IgD-negative memory B cell (primary cell): ENCODE data around the gene PDE11A. TPM values are rescaled to one million over a fixed set of nuclear protein-coding genes. Genes with fewer than 3 reads are reported as not detected.

Experiments
- H3K27ac Mint-ChIP-seq, 3 donors: one replicate each; pipeline ENCODE4 v1.8.0; 2020 to 2022; ENCODE audit warnings: mild to moderate bottlenecking in 3 of 3, mixed read lengths in 3 of 3, moderate library complexity in 1 of 3
- H3K27me3 Mint-ChIP-seq: one replicate; pipeline ENCODE4 v1.8.0; 2021; ENCODE audit warnings: mixed read lengths
- H3K36me3 Mint-ChIP-seq: one replicate; pipeline ENCODE4 v1.8.0; 2020; ENCODE audit warnings: mild to moderate bottlenecking, mixed read lengths
- H3K4me1 Mint-ChIP-seq, 3 donors: one replicate each; pipeline ENCODE4 v1.8.0; 2020 to 2022; ENCODE audit warnings: mixed read lengths in 3 of 3, mild to moderate bottlenecking in 1 of 3
- H3K4me3 Mint-ChIP-seq, 4 donors: one replicate each; pipeline ENCODE4 v1.8.0; 2020 to 2022; ENCODE audit warnings: mild to moderate bottlenecking in 4 of 4, mixed read lengths in 4 of 4, moderate library complexity in 3 of 4
- H3K9me3 Mint-ChIP-seq, 3 donors: one replicate each; pipeline ENCODE4 v1.8.0; 2020 to 2021; ENCODE audit warnings: mixed read lengths in 3 of 3, mild to moderate bottlenecking in 1 of 3
- polyA plus RNA-seq: library from polyadenylated mRNA; unstranded; fragments of 300-500 nt; fragmentation: Illumina TruSeq; gene quantifications from one replicate; pipeline ENCODE4 v1.2.3, GENCODE V29; 2021

Gene PDE11A
- polyA plus RNA-seq, 1 donor from 2014 or later, result not detected

DNA sequence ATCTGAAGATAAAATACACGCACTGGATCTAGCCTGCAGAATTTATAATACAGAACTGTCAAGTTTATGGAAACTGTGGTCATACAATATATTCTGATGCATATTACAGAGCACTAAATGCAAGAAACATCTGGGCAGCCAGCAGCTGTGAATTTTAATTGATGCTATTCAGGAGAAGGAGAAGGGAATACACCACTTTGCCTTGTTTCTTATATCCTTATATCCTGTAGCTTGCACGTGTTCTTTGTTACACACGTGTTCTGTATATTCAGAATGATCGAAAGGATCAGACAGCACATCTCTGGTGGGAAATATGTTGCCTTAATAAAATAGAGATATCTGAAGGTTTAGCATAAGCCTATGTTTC is 344.2 kb downstream of the PDE11A start:
- no peaks in the 10 kb centered on the region for H3K9me3 Mint-ChIP-seq
- no peak overlapping the region for H3K4me3 Mint-ChIP-seq
- H3K27ac Mint-ChIP-seq, result no peak overlapping the region
- H3K4me1 Mint-ChIP-seq, result no peaks in the 10 kb centered on the region
- peaks cover 11% of the 10 kb centered on the region for H3K27me3 Mint-ChIP-seq
- H3K36me3 Mint-ChIP-seq, result peaks cover 2% of the 10 kb centered on the region

DNA sequence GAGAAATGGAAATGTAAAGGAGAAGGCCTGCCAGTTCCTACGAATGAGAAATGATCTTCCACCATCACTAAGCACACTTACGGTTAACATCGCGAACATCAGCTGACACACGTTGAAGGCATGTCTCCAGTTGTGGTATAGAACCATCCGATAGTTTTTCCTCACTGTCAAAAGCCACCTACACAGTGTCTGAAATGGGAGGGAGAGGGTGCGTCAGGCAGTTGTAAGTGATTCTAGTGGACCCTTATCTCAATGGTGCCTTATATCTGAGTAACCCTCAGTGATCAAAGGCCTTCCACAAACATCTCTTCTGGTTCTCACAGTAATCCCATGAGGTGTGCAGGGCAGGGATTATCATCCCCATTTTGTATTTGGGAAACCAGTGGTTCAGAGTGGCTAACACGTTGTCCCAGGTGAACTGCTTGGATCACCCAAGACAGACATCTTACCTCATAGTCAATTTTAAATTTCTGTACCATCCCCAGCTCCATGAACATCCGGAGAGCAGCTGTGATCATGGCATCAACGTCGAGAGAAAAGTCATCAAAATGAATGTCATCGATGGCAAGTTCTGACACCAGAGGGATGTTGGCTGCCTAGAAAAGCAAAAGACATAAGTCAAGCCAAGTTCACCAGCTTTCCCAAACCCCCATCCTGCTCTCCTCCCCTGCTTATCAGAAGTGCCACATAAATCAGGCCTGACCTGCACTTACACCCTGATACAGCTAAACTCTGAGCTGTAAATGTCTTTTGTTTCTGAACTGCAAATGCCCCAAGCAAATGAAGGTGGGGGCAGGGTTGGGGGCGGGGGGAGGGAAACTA is 344.8 kb downstream of the PDE11A start:
- Mint-ChIP-seq H3K27ac (no peak overlapping the region), H3K9me3 (no peaks in the 10 kb centered on the region), H3K36me3 (peaks cover 2% of the 10 kb centered on the region), H3K4me1 (no peaks in the 10 kb centered on the region), H3K27me3 (peaks cover 11% of the 10 kb centered on the region), H3K4me3 (no peak overlapping the region)

DNA sequence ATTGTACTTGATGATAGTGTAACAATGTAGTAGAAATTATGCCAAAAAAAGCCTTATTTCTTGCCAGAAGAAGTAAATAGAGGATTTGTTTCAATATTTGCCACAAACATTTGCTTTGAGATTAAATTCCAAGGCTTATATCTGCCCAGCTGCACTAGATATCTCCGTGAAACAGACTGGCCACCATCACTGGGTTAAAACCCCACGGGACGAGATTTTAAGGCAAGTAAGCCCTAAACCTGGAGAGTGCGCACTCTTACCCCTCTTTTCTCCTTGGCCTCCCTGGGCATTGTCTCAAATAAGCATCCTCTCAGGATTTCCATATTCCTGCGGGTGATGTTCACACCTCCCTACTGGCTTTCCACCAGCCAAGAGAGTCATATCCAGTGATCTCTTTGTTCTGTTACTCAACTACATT is 345.6 kb downstream of the PDE11A start:
- Mint-ChIP-seq H3K27me3 (peaks cover 11% of the 10 kb centered on the region), H3K4me3 (no peak overlapping the region), H3K9me3 (no peaks in the 10 kb centered on the region), H3K4me1 (no peaks in the 10 kb centered on the region), H3K36me3 (peaks cover 2% of the 10 kb centered on the region), H3K27ac (no peak overlapping the region)

DNA sequence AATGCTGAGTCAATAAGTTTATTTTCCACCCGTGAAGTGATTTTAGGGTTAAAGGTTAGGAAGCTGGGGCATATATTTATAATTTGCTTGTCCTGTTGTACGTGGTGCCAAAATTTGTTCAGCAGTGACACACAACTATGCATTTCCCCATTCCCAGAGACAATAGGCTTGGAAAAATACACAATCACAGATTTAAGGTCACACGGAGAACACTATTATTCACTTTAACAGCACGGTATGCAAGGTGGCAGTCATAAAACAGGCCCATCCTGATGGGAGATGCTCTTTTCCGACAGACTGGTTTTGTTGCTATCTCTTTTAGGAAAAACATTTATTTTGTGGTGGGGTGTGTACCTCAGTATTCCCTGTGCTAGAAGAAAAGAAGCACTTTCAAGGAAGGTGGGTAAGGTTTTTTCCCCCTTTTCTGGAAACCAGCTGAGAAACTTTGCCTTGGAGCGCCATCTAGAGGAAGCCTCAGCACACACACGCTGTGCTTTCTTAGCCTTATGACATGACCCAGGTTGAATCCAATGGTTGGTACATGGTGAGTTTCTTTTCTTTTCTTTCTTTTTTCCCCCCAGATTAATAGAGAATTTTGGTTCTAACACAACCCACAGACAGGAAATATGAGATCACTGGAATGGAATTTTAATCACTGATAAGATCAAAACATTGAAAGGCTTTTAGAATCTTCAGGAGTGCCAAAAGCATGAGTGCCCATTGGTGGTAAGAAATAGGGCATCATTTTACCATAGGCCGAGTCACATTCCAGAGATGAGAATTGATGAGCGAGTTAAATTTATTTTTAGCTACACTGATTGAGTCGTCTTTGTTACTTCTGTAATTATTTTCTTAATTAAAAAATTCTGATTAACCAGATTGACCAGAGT is 347.9 kb downstream of the PDE11A start:
- Mint-ChIP-seq H3K27me3 (peaks cover 7% of the 10 kb centered on the region), H3K4me3 (no peak overlapping the region), H3K36me3 (peaks cover 2% of the 10 kb centered on the region), H3K4me1 (no peaks in the 10 kb centered on the region), H3K9me3 (no peaks in the 10 kb centered on the region), H3K27ac (no peak overlapping the region)

DNA sequence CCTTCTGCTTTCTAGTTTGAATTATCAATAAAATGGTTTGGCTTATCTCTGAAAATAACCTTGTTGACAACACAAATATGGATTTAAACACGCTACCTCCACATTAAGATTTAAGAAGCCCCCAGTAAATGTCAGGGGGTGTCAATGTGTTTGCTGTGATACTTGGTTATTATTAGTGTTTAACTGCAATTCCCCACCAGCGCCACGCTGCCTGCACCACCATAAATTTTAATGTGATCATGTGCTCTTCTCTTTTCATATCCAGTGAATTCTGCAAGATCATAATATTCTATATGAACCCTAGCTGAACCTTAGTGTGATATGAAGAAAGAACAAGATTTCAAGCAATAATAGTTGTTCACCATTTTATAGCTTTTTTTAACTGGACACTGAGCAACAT is 349.3 kb downstream of the PDE11A start:
- Mint-ChIP-seq H3K27ac (no peak overlapping the region), H3K4me3 (no peak overlapping the region), H3K36me3 (peaks cover 2% of the 10 kb centered on the region), H3K27me3 (peaks cover 7% of the 10 kb centered on the region), H3K9me3 (no peaks in the 10 kb centered on the region), H3K4me1 (no peaks in the 10 kb centered on the region)

DNA sequence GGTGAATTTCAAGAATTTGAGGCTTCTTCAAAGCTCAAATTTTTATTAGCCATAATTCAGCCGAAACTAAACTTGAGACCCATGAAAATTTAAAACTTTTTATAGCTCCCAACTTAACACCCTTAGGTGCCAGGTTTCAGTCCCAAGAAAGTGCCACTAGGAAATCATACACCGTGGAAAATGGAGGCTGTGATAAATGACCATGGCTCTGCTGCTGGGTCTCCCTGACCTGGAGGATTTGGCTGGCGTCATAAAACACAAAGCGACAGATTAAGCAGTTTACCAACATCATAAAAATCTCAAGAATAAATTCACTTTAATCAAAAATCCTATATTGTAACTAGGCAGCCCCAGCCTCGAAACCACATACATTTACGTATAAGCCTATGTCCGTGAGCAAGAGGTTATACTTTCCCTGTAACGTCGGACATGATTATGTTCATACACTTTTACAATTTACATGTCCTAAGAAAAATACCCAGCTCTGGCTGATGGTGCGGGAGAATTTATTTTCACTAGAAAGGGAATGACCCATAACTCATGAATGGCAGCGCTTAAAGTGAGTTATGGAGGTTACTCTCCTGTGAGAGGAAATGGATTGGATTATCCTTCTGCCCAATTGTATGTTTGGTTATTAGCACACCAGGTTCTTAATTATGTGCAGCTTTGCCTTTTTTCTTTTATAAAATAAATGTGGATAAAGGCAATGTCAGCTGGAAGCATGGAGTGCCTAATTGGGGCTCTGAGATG is 350.6 kb downstream of the PDE11A start:
- H3K36me3 Mint-ChIP-seq, result no peaks in the 10 kb centered on the region
- no peak overlapping the region for H3K27ac Mint-ChIP-seq
- H3K27me3 Mint-ChIP-seq, result peaks cover 6% of the 10 kb centered on the region
- no peak overlapping the region for H3K4me3 Mint-ChIP-seq
- H3K4me1 Mint-ChIP-seq, result no peaks in the 10 kb centered on the region
- no peaks in the 10 kb centered on the region for H3K9me3 Mint-ChIP-seq

DNA sequence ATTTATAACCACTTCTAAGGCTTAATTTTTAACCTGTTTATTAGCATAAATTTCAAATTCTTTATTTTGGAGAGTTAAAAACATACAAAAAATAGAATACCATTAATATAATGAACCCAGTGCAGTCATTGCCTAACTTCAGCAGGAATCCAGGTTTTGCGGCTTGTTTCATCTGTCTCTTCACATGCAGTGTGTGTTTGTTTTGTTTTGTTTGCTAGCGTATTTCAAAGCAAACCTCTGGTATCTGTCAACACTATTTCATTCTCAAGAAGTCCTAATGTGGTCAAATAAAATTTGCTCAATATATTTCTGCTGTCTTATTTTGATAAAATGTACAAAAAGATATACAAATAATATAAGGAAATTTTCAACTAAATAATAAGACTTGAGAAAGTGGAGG is 351.5 kb downstream of the PDE11A start:
- Mint-ChIP-seq H3K4me3 (no peak overlapping the region), H3K36me3 (no peaks in the 10 kb centered on the region), H3K27ac (no peak overlapping the region), H3K4me1 (no peaks in the 10 kb centered on the region), H3K9me3 (no peaks in the 10 kb centered on the region), H3K27me3 (peaks cover 1% of the 10 kb centered on the region)

DNA sequence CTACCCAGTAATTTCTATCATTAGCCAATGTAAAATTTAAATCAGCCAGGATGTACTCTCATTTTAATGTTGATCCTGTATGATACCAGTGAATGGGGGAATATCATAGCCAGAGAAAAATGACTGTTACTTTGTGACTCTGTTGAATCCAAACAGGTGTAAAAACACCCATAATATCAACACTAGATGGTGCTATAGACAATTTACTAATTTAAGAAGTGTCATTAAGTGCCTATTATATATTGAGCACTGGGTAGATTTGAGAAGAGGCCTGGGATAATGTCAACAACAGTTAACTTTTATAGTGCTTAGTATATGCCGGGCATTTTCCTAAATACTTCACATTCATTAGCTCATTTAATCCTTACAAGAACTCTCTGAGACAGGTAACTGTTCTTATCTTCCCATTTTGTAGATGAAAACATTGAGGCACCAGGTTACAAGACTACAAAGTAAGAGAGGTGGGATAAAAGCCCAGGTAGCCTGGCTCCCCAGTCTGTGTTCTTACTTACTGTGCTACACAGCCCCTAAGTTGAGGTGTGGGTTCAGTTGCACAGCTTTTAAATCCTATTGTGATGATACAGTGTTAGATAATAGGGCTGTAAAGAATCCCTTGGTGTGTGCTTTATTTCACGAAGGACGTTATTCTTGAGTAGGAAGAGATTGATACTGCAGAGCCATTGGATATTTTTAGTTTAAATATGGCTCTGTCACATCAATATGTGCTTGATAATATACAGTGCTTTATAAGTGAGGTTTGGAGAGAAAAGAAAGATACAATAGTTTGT is 354.6 kb downstream of the PDE11A start:
- Mint-ChIP-seq H3K27me3 (no peaks in the 10 kb centered on the region), H3K4me3 (no peak overlapping the region), H3K36me3 (no peaks in the 10 kb centered on the region), H3K27ac (no peak overlapping the region), H3K9me3 (no peaks in the 10 kb centered on the region), H3K4me1 (no peaks in the 10 kb centered on the region)

DNA sequence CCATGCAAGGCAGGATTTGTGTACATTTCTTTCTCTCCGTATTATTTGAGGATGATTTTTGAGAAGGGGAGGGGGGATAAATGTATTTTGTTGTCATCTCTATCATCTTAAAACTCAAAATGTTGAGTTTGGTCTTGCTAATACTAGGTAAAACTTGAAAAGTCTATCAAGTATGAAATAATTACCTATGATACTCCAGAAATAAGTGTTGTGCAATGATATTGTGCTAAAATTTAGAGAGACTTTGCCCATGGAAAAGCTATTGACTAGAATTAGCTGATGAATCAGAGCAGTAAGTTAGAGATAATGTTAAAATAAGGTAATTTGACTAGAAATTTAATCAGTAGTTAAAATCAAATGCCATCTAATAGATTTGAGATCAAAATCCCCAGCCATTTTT is 356.1 kb downstream of the PDE11A start:
- Mint-ChIP-seq H3K27ac (no peak overlapping the region), H3K9me3 (no peaks in the 10 kb centered on the region), H3K36me3 (no peaks in the 10 kb centered on the region), H3K4me1 (no peaks in the 10 kb centered on the region), H3K4me3 (no peak overlapping the region), H3K27me3 (no peaks in the 10 kb centered on the region)

DNA sequence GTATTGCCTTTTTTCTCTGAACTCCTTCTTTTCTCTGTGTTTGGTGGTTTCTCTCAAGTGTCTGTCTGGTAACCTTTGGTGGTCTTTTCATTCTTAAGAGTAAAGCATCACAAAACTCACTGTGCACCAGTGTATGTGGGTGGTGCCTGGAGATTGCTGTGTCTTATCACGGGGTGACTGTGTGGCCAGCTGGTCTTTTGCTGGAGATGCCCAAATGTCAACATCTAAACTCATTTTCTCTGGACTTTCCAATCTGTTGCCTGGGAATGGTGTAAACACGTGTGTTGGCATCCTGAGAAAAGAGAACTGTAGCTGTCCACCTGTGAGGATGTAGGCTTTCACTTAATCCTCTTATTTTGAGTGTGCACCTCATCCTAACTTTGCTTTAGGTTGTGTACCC is 356.8 kb downstream of the PDE11A start:
- no peak overlapping the region for H3K4me3 Mint-ChIP-seq
- no peak overlapping the region for H3K27ac Mint-ChIP-seq
- no peaks in the 10 kb centered on the region for H3K36me3 Mint-ChIP-seq
- H3K9me3 Mint-ChIP-seq, result no peaks in the 10 kb centered on the region
- H3K27me3 Mint-ChIP-seq, result no peaks in the 10 kb centered on the region
- no peaks in the 10 kb centered on the region for H3K4me1 Mint-ChIP-seq

DNA sequence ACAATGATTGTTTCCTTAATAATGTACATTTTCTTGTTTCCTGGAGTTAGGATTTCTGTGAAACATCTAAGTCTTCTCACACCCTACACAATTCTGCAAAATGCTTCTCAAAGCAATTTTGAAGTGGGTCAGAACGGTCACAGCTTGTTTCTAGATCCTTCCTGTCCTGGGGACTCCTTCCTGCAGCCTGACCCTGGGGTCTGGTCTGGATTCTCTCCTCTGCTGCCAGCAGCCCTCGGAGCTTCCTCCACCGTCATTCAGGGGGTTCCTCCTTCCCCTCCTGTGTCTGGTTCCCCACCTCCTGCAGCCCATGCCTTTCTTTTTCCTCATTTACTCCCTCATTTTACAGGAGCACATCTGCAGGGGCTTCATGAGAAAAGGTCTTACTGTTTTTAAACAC is 357.9 kb downstream of the PDE11A start:
- H3K4me3 Mint-ChIP-seq, result no peak overlapping the region
- no peaks in the 10 kb centered on the region for H3K36me3 Mint-ChIP-seq
- H3K27ac Mint-ChIP-seq, result no peak overlapping the region
- no peaks in the 10 kb centered on the region for H3K4me1 Mint-ChIP-seq
- no peaks in the 10 kb centered on the region for H3K9me3 Mint-ChIP-seq
- H3K27me3 Mint-ChIP-seq, result no peaks in the 10 kb centered on the region

DNA sequence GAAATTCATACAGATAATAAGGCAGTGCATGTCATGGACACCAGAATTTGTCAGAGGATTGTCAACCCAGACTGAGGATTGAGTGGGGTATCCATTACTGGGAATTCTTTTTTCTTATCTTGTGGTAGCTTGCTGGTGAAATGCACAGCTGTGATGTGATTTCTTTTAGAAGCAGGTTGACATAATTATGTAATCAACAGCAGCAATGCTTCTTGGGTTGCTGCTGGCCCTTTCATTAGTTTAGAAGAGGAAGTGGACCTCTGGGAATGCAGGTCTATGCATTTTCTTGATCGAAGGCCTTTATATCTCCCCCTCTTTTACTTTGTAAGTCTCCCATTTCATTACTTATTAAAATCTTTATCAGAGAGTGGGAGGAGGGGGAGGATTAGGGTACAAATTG is 360.1 kb downstream of the PDE11A start:
- Mint-ChIP-seq H3K4me3 (no peak overlapping the region), H3K36me3 (no peaks in the 10 kb centered on the region), H3K9me3 (no peaks in the 10 kb centered on the region), H3K27me3 (no peaks in the 10 kb centered on the region), H3K4me1 (no peaks in the 10 kb centered on the region), H3K27ac (no peak overlapping the region)

DNA sequence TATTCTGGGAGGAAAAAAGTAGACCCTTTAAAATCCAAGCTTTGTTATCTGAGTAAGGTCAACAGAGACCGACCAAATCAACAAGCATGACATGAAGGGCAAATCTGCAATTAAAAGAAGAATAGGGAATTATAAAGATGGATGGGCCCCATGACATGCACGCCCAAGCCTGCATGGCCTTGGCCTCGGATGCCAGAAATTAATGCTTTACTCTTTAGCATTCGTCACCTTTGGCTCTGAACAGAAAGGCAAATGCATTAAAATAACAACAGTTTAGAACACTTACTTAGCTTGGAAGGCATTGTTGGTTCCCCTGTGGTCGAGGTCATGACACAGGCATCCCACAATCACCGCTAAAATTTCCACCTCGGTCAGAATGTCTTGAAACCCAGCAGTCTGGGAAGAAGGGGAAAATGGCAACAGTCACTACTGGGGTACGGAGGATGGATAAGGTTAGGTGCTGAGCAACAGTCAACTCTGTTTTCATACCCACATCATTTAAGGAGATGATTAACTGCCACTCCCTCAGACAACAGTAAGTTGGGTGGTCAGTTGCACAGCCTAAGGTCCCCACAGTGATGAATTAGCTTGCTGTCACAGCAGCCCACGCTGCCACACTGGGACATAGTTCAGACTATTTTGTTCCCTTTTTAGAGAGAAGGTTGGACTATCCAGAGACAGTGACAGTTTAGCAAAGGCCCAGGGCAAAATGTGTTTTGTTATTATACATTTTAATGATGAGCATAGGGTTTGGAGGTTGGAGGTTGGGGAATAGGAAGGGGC is 360.9 kb downstream of the PDE11A start:
- no peak overlapping the region for H3K4me3 Mint-ChIP-seq
- H3K27ac Mint-ChIP-seq, result no peak overlapping the region
- H3K9me3 Mint-ChIP-seq, result no peaks in the 10 kb centered on the region
- no peaks in the 10 kb centered on the region for H3K36me3 Mint-ChIP-seq
- H3K4me1 Mint-ChIP-seq, result no peaks in the 10 kb centered on the region
- no peaks in the 10 kb centered on the region for H3K27me3 Mint-ChIP-seq

DNA sequence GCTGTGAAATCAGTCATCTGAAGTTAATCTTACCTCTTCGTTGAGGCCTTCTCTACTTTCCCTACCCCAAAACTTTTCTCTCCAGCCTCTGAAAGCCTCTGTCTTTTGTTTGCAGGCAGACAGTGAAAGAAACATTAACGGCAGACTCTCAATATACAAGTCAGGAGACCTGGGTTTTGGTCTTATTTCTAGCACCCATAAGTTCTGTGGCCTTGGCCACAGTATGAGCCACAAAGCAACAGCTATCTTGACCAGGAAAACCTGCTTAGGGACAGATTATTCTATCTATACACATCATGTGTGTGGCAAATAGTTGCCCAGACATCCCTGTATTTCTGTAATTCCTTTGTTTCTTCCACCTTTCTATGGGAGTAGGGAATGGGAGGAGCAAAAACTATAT is 361.7 kb downstream of the PDE11A start:
- Mint-ChIP-seq H3K9me3 (no peaks in the 10 kb centered on the region), H3K36me3 (no peaks in the 10 kb centered on the region), H3K27me3 (peaks cover 1% of the 10 kb centered on the region), H3K4me3 (no peak overlapping the region), H3K4me1 (no peaks in the 10 kb centered on the region), H3K27ac (no peak overlapping the region)
